Measurements from ENCODE around the gene NF2. TPM values are rescaled to one million over a fixed set of nuclear protein-coding genes. Genes with fewer than 3 reads are reported as not detected.

NF2 gene
- total and polyA plus RNA-seq, 2 experiments from 2014 or later: 14.4 to 54.5 TPM

DNA sequence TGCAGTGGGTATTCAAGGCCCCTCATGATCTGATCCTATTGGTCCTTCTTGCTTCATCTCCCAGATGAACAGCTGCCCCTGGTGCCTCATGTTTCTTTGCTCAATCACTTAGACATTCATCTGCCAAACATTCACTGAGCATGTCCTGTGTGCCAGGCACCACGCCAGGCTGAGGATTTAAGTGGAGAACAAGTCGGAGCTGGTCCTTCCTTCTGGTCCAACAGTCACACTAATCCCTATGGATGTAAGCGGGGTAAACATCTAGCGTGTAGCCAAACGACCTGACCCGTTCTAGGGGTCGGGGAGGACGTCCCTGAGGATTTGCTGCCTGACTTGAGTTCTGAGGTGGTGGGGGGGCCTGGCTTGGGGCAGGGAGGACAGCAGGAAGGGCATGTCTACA, 141.5 kb downstream of the NF2 start:
- Mint-ChIP-seq H3K27me3 (ENCODE audit: insufficient read depth, low read depth, poor library complexity) (peaks cover 7% of the 10 kb centered on the region), H3K9me3 (no peaks in the 10 kb centered on the region; the same call in 1 of the 3 replicates), H3K36me3 (ENCODE audit: low read depth) (peaks cover 3% of the 10 kb centered on the region; the same call in 1 of the 3 replicates), H3K4me3 (no peak overlapping the region), H3K27ac (no peak overlapping the region; the same call in 1 of the 2 replicates), H3K4me1 (peaks cover 5% of the 10 kb centered on the region; the same call in 1 of the 3 replicates)
- Histone ChIP-seq H3K9me2 (ENCODE audit: insufficient read depth) (no peaks in the 10 kb centered on the region), H3K4me1 (ENCODE audit: insufficient read depth) (no peaks in the 10 kb centered on the region), H3K27me3 (ENCODE audit: insufficient read depth) (no peaks in the 10 kb centered on the region), H3K79me2 (replicated peaks; ENCODE audit: insufficient read depth) (no peaks in the 10 kb centered on the region), H3K4me3 (no peak overlapping the region), H2AFZ (no peak overlapping the region), H3K36me3 (ENCODE audit: insufficient read depth) (no peaks in the 10 kb centered on the region), H3F3A (replicated peaks; ENCODE audit: low read depth) (no peaks in the 10 kb centered on the region), H3K27ac (ENCODE audit: low read depth) (no peak overlapping the region), H4K20me1 (replicated peaks; ENCODE audit: insufficient read depth) (no peaks in the 10 kb centered on the region), H3K4me2 (no peak overlapping the region)
- ATAC-seq: no peak
- DNase-seq (ENCODE audit: low spot score): no peak
- TF ChIP-seq EZH2phosphoT487 (IDR thresholded peaks at IDR 0.05; ENCODE audit: unreplicated experiment) (no peak), NANOG (IDR thresholded peaks at IDR 0.05; ENCODE audit: borderline replicate concordance) (no peak), POLR2AphosphoS5 (IDR thresholded peaks at IDR 0.05; ENCODE audit: low read depth) (no peak), JUNB (IDR thresholded peaks at IDR 0.05; ENCODE audit: unreplicated experiment) (no peak), ZNF114 (CRISPR knock-in tag; IDR thresholded peaks at IDR 0.05) (no peak)

GRCh38 chr22:29747832-29748231, 144.4 kb downstream of the NF2 start:
- no peaks in the 10 kb centered on the region for H4K20me1 ChIP-seq (replicated peaks; ENCODE audit: insufficient read depth)
- H3K4me3 ChIP-seq: no peak overlapping the region
- Mint-ChIP-seq H3K36me3 (ENCODE audit: low read depth) (peaks cover 3% of the 10 kb centered on the region; the same call in 1 of the 3 replicates), H3K9me3 (no peaks in the 10 kb centered on the region; the same call in 1 of the 3 replicates), H3K4me1 (no peaks in the 10 kb centered on the region), H3K27me3 (ENCODE audit: insufficient read depth, low read depth, poor library complexity) (peaks cover 5% of the 10 kb centered on the region), H3K4me3 (no peak overlapping the region), H3K27ac (no peak overlapping the region)
- no peaks in the 10 kb centered on the region for H3K79me2 ChIP-seq (replicated peaks; ENCODE audit: insufficient read depth)
- H3K27me3 ChIP-seq (ENCODE audit: insufficient read depth): no peaks in the 10 kb centered on the region
- H3K27ac ChIP-seq (ENCODE audit: low read depth): no peak overlapping the region
- no peaks in the 10 kb centered on the region for H3K9me2 ChIP-seq (ENCODE audit: insufficient read depth)
- no peak for ATAC-seq
- H2AFZ ChIP-seq: no peak overlapping the region
- H3K36me3 ChIP-seq (ENCODE audit: insufficient read depth): no peaks in the 10 kb centered on the region
- no peak for DNase-seq (ENCODE audit: low spot score)
- no peaks in the 10 kb centered on the region for H3F3A ChIP-seq (replicated peaks; ENCODE audit: low read depth)
- TF ChIP-seq EZH2 (IDR thresholded peaks at IDR 0.05; ENCODE audit: low read depth, unreplicated experiment): no peak
- no peak for TF ChIP-seq ZNF331 (CRISPR knock-in tag; IDR thresholded peaks at IDR 0.05; ENCODE audit: low read depth)
- no peak for TF ChIP-seq JUNB (IDR thresholded peaks at IDR 0.05; ENCODE audit: unreplicated experiment)
- no peak for TF ChIP-seq STAT1 (IDR thresholded peaks at IDR 0.05; ENCODE audit: unreplicated experiment)
- H3K4me2 ChIP-seq: no peak overlapping the region
- H3K4me1 ChIP-seq (ENCODE audit: insufficient read depth): no peaks in the 10 kb centered on the region

Small RNA genes within 50 kb of the gene (small RNA-seq; reads per million reads assigned to genes)
- not detected for gene AC004882.2 (ENCODE audit: low replicate concordance)

Other genes starting within 250 kb of the NF2 start
- gene AP1B1, start 215.1 kb upstream of the NF2 start, total RNA-seq (2014; rRNA removed; shearing (Covaris generic)): 67.5 and 74.4 TPM in 2 replicates
- 19.5 TPM in 2 replicates for gene AP1B1, start 215.1 kb upstream of the NF2 start, polyA plus RNA-seq (2016; fragmentation: Nextera tagmentation; extraction: Ambion mirVana)
- gene RFPL1, start 165.1 kb upstream of the NF2 start, total RNA-seq (2014; rRNA removed; shearing (Covaris generic)): not detected in 2 replicates
- not detected in 2 replicates for gene RFPL1, start 165.1 kb upstream of the NF2 start, polyA plus RNA-seq (2016; fragmentation: Nextera tagmentation; extraction: Ambion mirVana)
- gene NEFH, start 123.4 kb upstream of the NF2 start, total RNA-seq (2014; rRNA removed; shearing (Covaris generic)): 2.4 and 2.8 TPM in 2 replicates
- gene NEFH, start 123.4 kb upstream of the NF2 start, polyA plus RNA-seq (2016; fragmentation: Nextera tagmentation; extraction: Ambion mirVana): 4.6 and 6.3 TPM in 2 replicates
- gene THOC5, start 49.9 kb upstream of the NF2 start, total RNA-seq (2014; rRNA removed; shearing (Covaris generic)): 50.3 and 53.4 TPM in 2 replicates
- 24.3 and 24.6 TPM in 2 replicates for gene THOC5, start 49.9 kb upstream of the NF2 start, polyA plus RNA-seq (2016; fragmentation: Nextera tagmentation; extraction: Ambion mirVana)
- 136 and 154 TPM in 2 replicates for gene NIPSNAP1, start 22.5 kb upstream of the NF2 start, total RNA-seq (2014; rRNA removed; shearing (Covaris generic))
- gene NIPSNAP1, start 22.5 kb upstream of the NF2 start, polyA plus RNA-seq (2016; fragmentation: Nextera tagmentation; extraction: Ambion mirVana): 72.0 and 80.3 TPM in 2 replicates
- gene CABP7, start 116.4 kb downstream of the NF2 start, total RNA-seq (2014; rRNA removed; shearing (Covaris generic)): 0.24 and 0.35 TPM in 2 replicates
- 0.06 and 0.23 TPM in 2 replicates for gene CABP7, start 116.4 kb downstream of the NF2 start, polyA plus RNA-seq (2016; fragmentation: Nextera tagmentation; extraction: Ambion mirVana)
- 12.2 and 14.6 TPM in 2 replicates for gene ZMAT5, start 163.4 kb downstream of the NF2 start, total RNA-seq (2014; rRNA removed; shearing (Covaris generic))
- 25.1 and 25.4 TPM in 2 replicates for gene ZMAT5, start 163.4 kb downstream of the NF2 start, polyA plus RNA-seq (2016; fragmentation: Nextera tagmentation; extraction: Ambion mirVana)
- 78.0 and 91.3 TPM in 2 replicates for gene UQCR10, start 163.7 kb downstream of the NF2 start, total RNA-seq (2014; rRNA removed; shearing (Covaris generic))
- gene UQCR10, start 163.7 kb downstream of the NF2 start, polyA plus RNA-seq (2016; fragmentation: Nextera tagmentation; extraction: Ambion mirVana): 535 and 550 TPM in 2 replicates
- 30.5 and 32.4 TPM in 2 replicates for gene ASCC2, start 234.6 kb downstream of the NF2 start, total RNA-seq (2014; rRNA removed; shearing (Covaris generic))
- 31.3 and 34.6 TPM in 2 replicates for gene ASCC2, start 234.6 kb downstream of the NF2 start, polyA plus RNA-seq (2016; fragmentation: Nextera tagmentation; extraction: Ambion mirVana)